Measurements from ENCODE around the gene BORCS6. TPM values are rescaled to one million over a fixed set of nuclear protein-coding genes. Genes with fewer than 3 reads are reported as not detected.

The BORCS6 gene
- total RNA-seq, 1 donor from 2014 or later: 5.5 TPM

- H3K9me3 Mint-ChIP-seq: no peaks in the 10 kb centered on the region
- peaks cover 12% of the 10 kb centered on the region for H3K36me3 Mint-ChIP-seq (ENCODE audit: low read depth)
- peaks cover 35% of the 10 kb centered on the region for H3K4me1 Mint-ChIP-seq
- no peak for TF ChIP-seq CTCF (conservative IDR thresholded peaks at IDR 0.05)
- H3K4me3 Mint-ChIP-seq: peak overlapping the region; percentile 93
- H3K27me3 Mint-ChIP-seq (ENCODE audit: low read depth): peaks cover 2% of the 10 kb centered on the region
- no peak overlapping the region for H3K27ac Mint-ChIP-seq (ENCODE audit: unreplicated experiment)
- no peak for DNase-seq (ENCODE audit: low read depth, low spot score)
These were observed 31.0 kb downstream of the BORCS6 start for GRCh38 chr17:8159032-8159400.

GRCh38 chr17:8158267-8159031 is 31.5 kb downstream of the BORCS6 start:
- Mint-ChIP-seq H3K27ac (ENCODE audit: unreplicated experiment) (no peak overlapping the region), H3K9me3 (no peaks in the 10 kb centered on the region), H3K36me3 (ENCODE audit: low read depth) (peaks cover 12% of the 10 kb centered on the region), H3K27me3 (ENCODE audit: low read depth) (peaks cover 2% of the 10 kb centered on the region), H3K4me3 (peak overlapping the region; percentile 93), H3K4me1 (peaks cover 30% of the 10 kb centered on the region)
- DNase-seq (ENCODE audit: low read depth, low spot score): peak; percentile 97
- peak; percentile 86 for TF ChIP-seq CTCF (conservative IDR thresholded peaks at IDR 0.05)

- H3K36me3 Mint-ChIP-seq (ENCODE audit: low read depth): peaks cover 9% of the 10 kb centered on the region
- H3K9me3 Mint-ChIP-seq: no peaks in the 10 kb centered on the region
- peak; percentile 98 for DNase-seq (ENCODE audit: low read depth, low spot score)
- no peak overlapping the region for H3K4me3 Mint-ChIP-seq
- no peak for TF ChIP-seq CTCF (conservative IDR thresholded peaks at IDR 0.05)
- H3K4me1 Mint-ChIP-seq: peaks cover 26% of the 10 kb centered on the region
- H3K27ac Mint-ChIP-seq (ENCODE audit: unreplicated experiment): no peak overlapping the region
- H3K27me3 Mint-ChIP-seq (ENCODE audit: low read depth): peaks cover 2% of the 10 kb centered on the region
These were observed 33.6 kb downstream of the BORCS6 start for GRCh38 chr17:8156246-8156992.

- peaks cover 9% of the 10 kb centered on the region for H3K36me3 Mint-ChIP-seq (ENCODE audit: low read depth)
- H3K27me3 Mint-ChIP-seq (ENCODE audit: low read depth): peaks cover 2% of the 10 kb centered on the region
- DNase-seq (ENCODE audit: low read depth, low spot score): no peak
- peaks cover 22% of the 10 kb centered on the region for H3K4me1 Mint-ChIP-seq
- H3K4me3 Mint-ChIP-seq: no peak overlapping the region
- no peaks in the 10 kb centered on the region for H3K9me3 Mint-ChIP-seq
- H3K27ac Mint-ChIP-seq (ENCODE audit: unreplicated experiment): no peak overlapping the region
- TF ChIP-seq CTCF (conservative IDR thresholded peaks at IDR 0.05): no peak
These were observed 34.1 kb downstream of the BORCS6 start for GRCh38 chr17:8155996-8156245.

GRCh38 chr17:8155231-8155995 is 34.6 kb downstream of the BORCS6 start:
- no peak for DNase-seq (ENCODE audit: low read depth, low spot score)
- H3K4me1 Mint-ChIP-seq: peaks cover 20% of the 10 kb centered on the region
- H3K9me3 Mint-ChIP-seq: no peaks in the 10 kb centered on the region
- peaks cover 2% of the 10 kb centered on the region for H3K27me3 Mint-ChIP-seq (ENCODE audit: low read depth)
- TF ChIP-seq CTCF (conservative IDR thresholded peaks at IDR 0.05): no peak
- peaks cover 9% of the 10 kb centered on the region for H3K36me3 Mint-ChIP-seq (ENCODE audit: low read depth)
- H3K4me3 Mint-ChIP-seq: no peak overlapping the region
- no peak overlapping the region for H3K27ac Mint-ChIP-seq (ENCODE audit: unreplicated experiment)
